Smooth muscle cell (in vitro differentiated cells): ENCODE results near the gene SPECC1. TPM values are rescaled to one million over a fixed set of nuclear protein-coding genes. Genes with fewer than 3 reads are reported as not detected.
A peak's percentile ranks its signal among the peaks of the same experiment; 100 is the strongest.

Experiments used
- DNase-seq: peaks from one replicate; lab custom pipeline; 2025; ENCODE audit not compliant: unreplicated experiment; lab: John Stamatoyannopoulos, UW
- H2AFZ ChIP-seq: fragments of 200-600 bp; sonication (generic); 2 replicates; pipeline ENCODE4 v1.6.0; 2016; ENCODE audit warnings: antibody characterized with exemption, low read depth, mild to moderate bottlenecking
- H3F3A ChIP-seq: fragments of 200-600 bp; sonication (generic); 2 replicates; pipeline ENCODE4 v1.6.0; 2017; ENCODE audit warnings: antibody characterized with exemption, low read depth
- H3K27ac ChIP-seq: fragments of 200-600 bp; sonication (generic); 2 replicates; pipeline ENCODE4 v1.5.1; 2016; ENCODE audit warnings: low read depth, mild to moderate bottlenecking
- H3K27me3 ChIP-seq: fragments of 200-600 bp; sonication (generic); 2 replicates; pipeline ENCODE4 v1.6.1; 2016; ENCODE audit warnings: low read depth, mild to moderate bottlenecking
- H3K36me3 ChIP-seq: fragments of 200-600 bp; sonication (generic); 2 replicates; pipeline ENCODE4 v1.5.1; 2016; ENCODE audit warnings: low read depth
- H3K4me1 ChIP-seq: fragments of 200-600 bp; sonication (generic); 2 replicates; pipeline ENCODE4 v1.5.1; 2016; ENCODE audit warnings: low read depth
- H3K4me2 ChIP-seq: fragments of 200-600 bp; sonication (generic); 2 replicates; pipeline ENCODE4 v1.6.0; 2016; ENCODE audit warnings: mild to moderate bottlenecking
- H3K4me3 ChIP-seq: fragments of 200-600 bp; sonication (generic); 2 replicates; pipeline ENCODE4 v1.5.1; 2016; ENCODE audit warnings: mild to moderate bottlenecking
- H3K79me2 ChIP-seq: fragments of 200-600 bp; sonication (generic); 2 replicates; pipeline ENCODE4 v1.6.0; 2016; ENCODE audit warnings: low read depth, mild to moderate bottlenecking
- H3K9ac ChIP-seq: fragments of 200-600 bp; sonication (generic); 2 replicates; pipeline ENCODE4 v1.6.0; 2016; ENCODE audit warnings: low read depth
- H3K9me3 ChIP-seq: fragments of 200-600 bp; sonication (generic); replicated peaks from 2 replicates; pipeline ENCODE4 v1.5.1; 2016; ENCODE audit warnings: low read depth
- H4K20me1 ChIP-seq: fragments of 200-600 bp; sonication (generic); 2 replicates; pipeline ENCODE4 v1.6.0; 2016; ENCODE audit warnings: low read depth
- WGBS: methylation state at CpG from one replicate; pipeline ENCODE4 v1.1.7; 2016; ENCODE audit warnings: low lambda C conversion rate; 5-methylcytosine and 5-hydroxymethylcytosine counted together
- polyA plus RNA-seq: library from polyadenylated mRNA; unstranded; fragments of >200 nt; fragmentation: Nextera tagmentation; extraction: Ambion mirVana; gene quantifications from 2 replicates; pipeline ENCODE4 v1.2.1, GENCODE V29; 2016
- total RNA-seq: library from RNA; depleted of rRNA; stranded (reverse); fragments of >200 nt; gene quantifications from 2 replicates; pipeline ENCODE4 v1.2.3, GENCODE V29; 2014
- TF ChIP-seq, protein P1 (sequence below): fragments of 200-600 bp; sonication (generic); IDR thresholded peaks from 2 replicates; pipeline ENCODE4 v1.5.1; 2017; ENCODE audit warnings: borderline replicate concordance, mild to moderate bottlenecking, antibody characterized with exemption; ENCODE audit not compliant: insufficient read depth, poor library complexity, severe bottlenecking

Gene SPECC1
- total and polyA plus RNA-seq, 2 experiments from 2014 or later: 20.0 to 72.0 TPM

DNA sequence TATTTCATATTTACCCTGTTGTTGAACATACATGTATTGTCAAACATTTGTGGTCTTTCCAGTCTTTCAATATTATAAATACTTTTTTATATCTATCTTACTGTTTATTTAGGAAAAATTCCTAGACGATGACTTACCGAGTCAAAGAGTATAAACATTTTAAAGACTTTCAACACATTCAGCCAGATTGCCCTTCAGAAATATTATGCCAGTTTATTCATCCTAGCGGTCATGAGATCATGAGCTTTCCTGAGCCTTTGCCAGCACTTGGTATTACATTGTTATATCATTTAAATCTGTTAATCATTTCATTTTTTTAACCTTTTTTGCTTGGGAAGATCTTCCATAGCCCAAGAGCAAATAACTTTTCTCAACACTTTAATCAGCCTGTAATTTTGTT lies 197.4 kb downstream of the SPECC1 start:
- Histone ChIP-seq H3K27ac (peak overlapping the region; percentile 97), H3K4me2 (peak overlapping the region; percentile 76)
- DNase-seq: no peak

DNA sequence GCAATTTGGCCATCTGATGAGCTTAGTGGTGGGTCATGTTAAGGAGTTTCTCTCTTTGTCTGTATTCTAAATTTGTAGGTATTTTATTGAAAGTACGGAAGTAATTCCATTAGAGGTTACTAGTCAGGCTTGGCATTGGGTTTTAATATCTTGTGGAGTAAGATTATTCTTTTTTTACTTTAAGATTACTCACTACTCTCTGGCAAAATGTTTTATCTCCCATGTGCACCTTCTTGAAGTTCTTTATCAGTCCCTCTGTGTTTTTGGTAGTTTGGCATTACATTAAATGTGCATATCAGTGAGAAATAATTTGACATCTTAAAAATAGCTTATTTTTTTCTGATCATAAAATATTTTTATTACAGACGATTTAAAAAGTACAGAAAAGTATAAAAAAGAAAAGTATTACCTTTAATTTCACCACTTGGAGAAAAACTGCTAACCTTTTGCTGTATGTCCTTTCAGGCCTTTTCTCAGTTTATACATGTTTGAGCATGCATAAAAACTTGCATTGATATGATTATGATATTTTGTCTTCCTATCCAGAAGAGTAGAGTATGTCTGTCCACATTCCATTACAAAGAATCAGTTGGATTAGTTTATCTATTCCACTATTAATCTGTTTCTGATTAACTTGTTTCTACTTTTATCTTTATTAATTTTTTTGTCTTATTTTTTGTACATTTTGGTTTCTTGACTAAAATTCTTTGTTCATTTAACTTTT lies 198.3 kb downstream of the SPECC1 start:
- no peak for DNase-seq
- Histone ChIP-seq H3F3A (peaks cover 35% of the 10 kb centered on the region), H2AFZ (no peak overlapping the region), H3K4me1 (peaks cover 34% of the 10 kb centered on the region), H3K9ac (peak overlapping the region; percentile 62), H3K4me3 (no peak overlapping the region), H3K27me3 (no peaks in the 10 kb centered on the region), H3K79me2 (peaks cover 56% of the 10 kb centered on the region), H3K4me2 (peak overlapping the region; percentile 76), H3K9me3 (no peaks in the 10 kb centered on the region), H3K27ac (peak overlapping the region; percentile 97), H4K20me1 (no peaks in the 10 kb centered on the region), H3K36me3 (no peaks in the 10 kb centered on the region)
- 91% methylated on average over 2 of the region's 2 CpGs for WGBS
- TF ChIP-seq, protein P1, sequence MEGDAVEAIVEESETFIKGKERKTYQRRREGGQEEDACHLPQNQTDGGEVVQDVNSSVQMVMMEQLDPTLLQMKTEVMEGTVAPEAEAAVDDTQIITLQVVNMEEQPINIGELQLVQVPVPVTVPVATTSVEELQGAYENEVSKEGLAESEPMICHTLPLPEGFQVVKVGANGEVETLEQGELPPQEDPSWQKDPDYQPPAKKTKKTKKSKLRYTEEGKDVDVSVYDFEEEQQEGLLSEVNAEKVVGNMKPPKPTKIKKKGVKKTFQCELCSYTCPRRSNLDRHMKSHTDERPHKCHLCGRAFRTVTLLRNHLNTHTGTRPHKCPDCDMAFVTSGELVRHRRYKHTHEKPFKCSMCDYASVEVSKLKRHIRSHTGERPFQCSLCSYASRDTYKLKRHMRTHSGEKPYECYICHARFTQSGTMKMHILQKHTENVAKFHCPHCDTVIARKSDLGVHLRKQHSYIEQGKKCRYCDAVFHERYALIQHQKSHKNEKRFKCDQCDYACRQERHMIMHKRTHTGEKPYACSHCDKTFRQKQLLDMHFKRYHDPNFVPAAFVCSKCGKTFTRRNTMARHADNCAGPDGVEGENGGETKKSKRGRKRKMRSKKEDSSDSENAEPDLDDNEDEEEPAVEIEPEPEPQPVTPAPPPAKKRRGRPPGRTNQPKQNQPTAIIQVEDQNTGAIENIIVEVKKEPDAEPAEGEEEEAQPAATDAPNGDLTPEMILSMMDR: no peak

More for the DNA sequence above, 197.4 kb downstream of the SPECC1 start:
- Histone ChIP-seq H3K36me3 (no peaks in the 10 kb centered on the region), H4K20me1 (no peaks in the 10 kb centered on the region), H2AFZ (no peak overlapping the region), H3K79me2 (peaks cover 63% of the 10 kb centered on the region), H3F3A (peaks cover 39% of the 10 kb centered on the region), H3K9ac (peak overlapping the region; percentile 62), H3K4me3 (no peak overlapping the region), H3K27me3 (no peaks in the 10 kb centered on the region), H3K4me1 (peaks cover 42% of the 10 kb centered on the region), H3K9me3 (no peaks in the 10 kb centered on the region)
- TF ChIP-seq, protein P1: no peak
- 20% methylated on average over 3 of the region's 3 CpGs for WGBS

DNA sequence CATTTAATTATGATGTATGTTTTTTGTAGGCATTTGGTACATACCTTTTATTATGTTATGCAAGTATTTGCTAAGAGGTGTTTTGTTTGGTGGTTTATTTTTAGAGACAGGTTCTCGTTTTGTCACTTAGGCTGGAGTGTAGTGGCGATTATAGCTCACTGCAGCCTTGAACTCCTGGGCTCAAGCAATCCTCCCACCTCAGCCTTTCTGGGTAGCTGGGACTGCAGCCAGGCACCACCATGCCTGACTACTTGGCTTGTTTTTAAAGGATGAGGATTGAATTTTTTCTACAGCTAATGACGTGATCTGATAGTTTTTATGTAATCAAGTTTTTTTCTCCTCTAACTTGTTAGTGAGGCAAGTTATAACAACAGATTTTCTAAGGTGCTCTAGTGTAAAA lies 199.6 kb downstream of the SPECC1 start:
- Histone ChIP-seq H4K20me1 (no peaks in the 10 kb centered on the region), H3F3A (peaks cover 38% of the 10 kb centered on the region), H3K27me3 (no peaks in the 10 kb centered on the region), H3K9me3 (no peaks in the 10 kb centered on the region), H3K4me2 (no peak overlapping the region), H3K27ac (no peak overlapping the region), H3K36me3 (no peaks in the 10 kb centered on the region), H3K4me1 (peaks cover 23% of the 10 kb centered on the region), H3K4me3 (no peak overlapping the region), H2AFZ (no peak overlapping the region), H3K9ac (no peak overlapping the region), H3K79me2 (peaks cover 46% of the 10 kb centered on the region)
- 94% methylated on average over 3 of the region's 3 CpGs for WGBS
- TF ChIP-seq, protein P1: no peak
- no peak for DNase-seq

DNA sequence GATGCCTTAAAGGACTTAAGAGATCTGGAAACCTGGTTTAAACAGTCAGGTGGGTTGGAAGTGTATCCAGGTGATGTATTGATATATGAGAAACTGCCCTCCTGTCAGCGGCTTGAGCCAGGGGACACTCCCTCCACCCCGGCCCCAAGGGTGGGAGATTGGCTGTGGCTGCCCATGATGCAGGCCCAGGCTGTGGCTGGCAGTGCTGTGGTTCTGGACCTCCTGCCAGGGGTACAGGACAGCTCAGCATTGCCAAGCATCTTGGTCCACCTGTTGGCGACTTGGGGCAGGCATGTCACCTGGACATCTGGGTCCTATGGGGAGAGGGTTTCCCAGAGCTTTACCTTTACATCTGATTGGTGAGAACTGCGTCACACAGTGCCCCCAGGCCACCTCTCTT lies 201.0 kb downstream of the SPECC1 start:
- H2AFZ ChIP-seq: no peak overlapping the region
- H3K27ac ChIP-seq: no peak overlapping the region
- no peak for DNase-seq
- H3K27me3 ChIP-seq: no peaks in the 10 kb centered on the region
- WGBS: 100% methylated on average over 4 of the region's 4 CpGs
- peaks cover 18% of the 10 kb centered on the region for H3K4me1 ChIP-seq
- no peaks in the 10 kb centered on the region for H3K9me3 ChIP-seq
- TF ChIP-seq, protein P1: no peak
- peaks cover 31% of the 10 kb centered on the region for H3K79me2 ChIP-seq
- no peak overlapping the region for H3K9ac ChIP-seq
- H3K4me3 ChIP-seq: no peak overlapping the region
- H3F3A ChIP-seq: peaks cover 30% of the 10 kb centered on the region
- H3K4me2 ChIP-seq: no peak overlapping the region
- no peaks in the 10 kb centered on the region for H3K36me3 ChIP-seq
- no peaks in the 10 kb centered on the region for H4K20me1 ChIP-seq
